Measurements from ENCODE around the gene LIN37.

LIN37 gene

GRCh38 chr19:35775046-35775297 is 26.6 kb downstream of the LIN37 start:
- DNase-seq (ENCODE audit: low spot score), result no peak

- peak; percentile 99 for DNase-seq (ENCODE audit: low spot score)
Measured at GRCh38 chr19:35775298-35776101, 27.1 kb downstream of the LIN37 start, which contains the start of gene ARHGAP33. TSS of gene ARHGAP33 (plus strand) at chr19:35775564. CDS start at chr19:35775659, 95 bp downstream.

DNA sequence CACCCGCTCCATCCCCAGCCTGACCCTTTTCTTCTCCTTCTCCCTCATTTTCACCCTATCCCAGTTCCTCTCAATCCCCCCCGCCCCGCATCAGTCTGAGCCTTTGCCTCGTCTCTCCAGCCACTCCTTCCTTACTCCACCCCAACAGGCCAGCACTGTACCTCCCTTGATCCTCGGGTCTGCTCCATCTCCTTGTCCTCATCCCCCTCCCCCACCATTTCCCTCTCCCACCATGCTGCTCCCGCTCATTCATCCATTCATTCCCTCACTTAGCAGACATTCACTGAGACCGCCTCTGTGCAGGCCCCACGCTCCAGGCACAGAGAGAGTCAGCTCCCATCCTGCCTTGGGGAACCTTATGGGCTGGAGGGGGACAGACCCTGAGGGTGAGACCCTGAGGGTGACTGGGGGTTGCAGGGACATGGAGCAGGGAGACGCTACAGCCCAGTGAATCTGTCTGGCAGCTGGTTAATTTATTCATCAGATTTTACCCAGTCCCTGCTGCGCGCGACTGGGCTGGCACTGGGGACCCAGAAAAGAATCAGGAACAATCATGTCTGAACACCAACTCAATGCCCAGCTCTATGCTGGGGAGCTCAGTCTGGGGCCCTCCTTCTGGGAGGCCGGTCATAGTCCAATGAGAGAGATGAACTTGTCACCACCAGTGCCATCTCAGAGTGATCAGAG is 27.9 kb downstream of the LIN37 start:
- DNase-seq (ENCODE audit: low spot score), result no peak

GRCh38 chr19:35777086-35777841 is 28.9 kb downstream of the LIN37 start:
- DNase-seq (ENCODE audit: low spot score), result no peak

DNA sequence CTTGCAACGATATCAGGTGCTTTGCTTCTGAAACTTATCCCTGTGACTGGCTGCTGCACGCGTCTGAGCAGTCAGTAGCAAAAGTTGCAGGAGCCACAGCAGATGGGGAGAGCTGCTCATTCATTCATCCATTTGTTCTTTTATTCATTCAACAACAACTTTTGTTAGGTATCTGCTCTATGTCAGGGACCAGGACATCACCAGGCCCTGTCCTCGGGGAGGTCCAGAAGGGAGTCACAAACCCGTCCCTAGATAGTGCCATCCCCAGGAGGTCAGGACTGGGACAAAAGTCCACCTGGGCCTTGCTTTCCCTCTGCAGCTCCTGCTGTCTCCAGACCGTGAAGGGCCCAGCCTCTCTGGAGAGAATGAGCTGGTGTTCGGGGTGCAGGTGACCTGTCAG is 29.6 kb downstream of the LIN37 start:
- DNase-seq (ENCODE audit: low spot score), result no peak

DNA sequence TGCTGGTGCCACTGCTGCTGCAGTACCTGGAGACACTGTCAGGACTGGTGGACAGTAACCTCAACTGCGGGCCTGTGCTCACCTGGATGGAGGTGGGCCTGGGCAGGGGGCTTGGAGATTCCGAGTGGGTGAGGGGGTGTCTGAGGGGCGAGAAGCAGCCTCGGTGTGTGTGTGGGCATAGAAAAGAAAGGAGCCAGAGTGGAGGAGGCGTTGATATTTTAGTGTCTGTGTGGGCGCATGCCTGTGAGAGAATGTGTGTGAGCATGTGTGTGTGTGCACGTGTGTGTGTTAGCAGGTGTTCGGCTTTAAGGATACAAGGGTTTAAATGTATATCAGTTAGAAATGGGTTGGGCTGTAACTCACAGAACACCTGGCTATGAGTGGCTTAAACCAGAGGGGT is 30.7 kb downstream of the LIN37 start:
- no peak for DNase-seq (ENCODE audit: low spot score)

DNA sequence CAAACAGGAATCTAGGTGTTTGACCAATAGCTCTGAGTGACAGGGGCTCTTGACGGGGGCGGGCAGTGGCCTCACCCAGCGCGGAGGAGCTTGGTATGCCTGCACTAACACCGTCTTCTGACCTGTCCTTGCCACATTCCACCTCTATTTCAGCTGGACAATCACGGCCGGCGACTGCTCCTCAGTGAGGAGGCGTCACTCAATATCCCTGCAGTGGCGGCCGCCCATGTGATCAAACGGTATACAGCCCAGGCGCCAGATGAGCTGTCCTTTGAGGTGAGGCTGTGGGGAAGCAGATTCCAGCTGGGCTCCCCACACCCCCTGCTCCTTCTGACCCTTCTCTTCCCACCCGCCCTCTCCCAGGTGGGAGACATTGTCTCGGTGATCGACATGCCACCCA is 31.7 kb downstream of the LIN37 start:
- no peak for DNase-seq (ENCODE audit: low spot score)

DNA sequence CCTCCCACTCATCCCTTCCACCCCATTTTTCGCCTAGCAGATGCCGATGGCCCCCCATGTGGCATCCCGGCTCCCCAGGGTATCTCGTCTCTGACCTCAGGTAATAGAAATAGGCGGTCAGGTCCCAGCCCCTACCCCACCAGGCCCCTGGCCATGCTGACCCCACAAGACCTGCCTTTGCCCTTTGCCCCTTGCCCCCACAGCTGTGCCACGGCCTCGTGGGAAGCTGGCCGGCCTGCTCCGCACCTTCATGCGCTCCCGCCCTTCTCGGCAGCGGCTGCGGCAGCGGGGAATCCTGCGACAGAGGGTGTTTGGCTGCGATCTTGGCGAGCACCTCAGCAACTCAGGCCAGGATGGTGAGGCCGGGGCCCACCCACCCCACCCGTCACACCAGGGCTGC is 32.3 kb downstream of the LIN37 start:
- DNase-seq (ENCODE audit: low spot score), result no peak

- no peak for DNase-seq (ENCODE audit: low spot score)
Measured at GRCh38 chr19:35781650-35782049, 33.3 kb downstream of the LIN37 start.

- no peak for DNase-seq (ENCODE audit: low spot score)
Measured at GRCh38 chr19:35782589-35782988, 34.2 kb downstream of the LIN37 start.

DNA sequence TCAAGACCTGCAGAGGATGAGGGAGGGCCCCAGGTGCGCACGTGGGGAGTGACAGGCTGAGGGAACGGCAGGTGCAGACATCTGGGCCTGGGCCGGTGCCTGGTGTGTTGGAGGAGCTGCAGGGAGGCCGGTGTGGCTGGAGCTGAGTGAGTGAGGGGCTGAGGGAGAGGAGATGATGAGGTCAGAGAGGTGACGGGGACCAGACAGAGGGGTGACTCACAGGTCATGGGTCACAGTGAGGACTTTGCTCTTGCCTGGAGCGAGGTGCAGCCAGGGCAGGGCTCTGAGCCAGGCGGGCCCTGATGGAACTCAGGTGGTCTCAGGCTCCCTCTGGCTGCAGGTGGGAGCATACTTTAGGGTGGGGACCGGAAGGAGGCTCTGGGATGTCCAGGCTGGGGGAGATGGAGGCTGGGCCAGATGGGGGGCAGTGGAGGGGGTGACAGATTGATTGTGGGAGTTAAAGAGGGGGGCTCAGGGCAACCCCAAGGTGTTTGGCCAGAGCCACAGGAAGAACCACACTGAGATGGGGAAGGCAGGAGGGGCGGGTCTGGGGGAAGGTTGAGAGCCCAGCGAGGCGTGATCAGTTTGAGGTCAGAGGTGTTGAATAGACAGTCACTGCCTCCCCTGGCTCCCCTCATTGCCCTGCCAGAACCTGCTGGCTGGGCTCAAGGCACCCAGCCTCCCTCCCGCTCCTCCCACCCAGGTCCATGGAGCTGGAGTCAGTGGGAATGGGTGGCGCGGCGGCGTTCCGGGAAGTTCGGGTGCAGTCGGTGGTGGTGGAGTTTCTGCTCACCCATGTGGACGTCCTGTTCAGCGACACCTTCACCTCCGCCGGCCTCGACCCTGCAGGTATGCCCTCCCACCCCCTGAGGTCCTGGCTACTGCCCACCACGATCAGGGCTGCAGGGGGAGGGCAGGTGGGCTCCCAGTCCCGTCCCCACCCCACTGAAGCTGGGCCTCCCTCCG is 35.4 kb downstream of the LIN37 start:
- DNase-seq (ENCODE audit: low spot score), result no peak

DNA sequence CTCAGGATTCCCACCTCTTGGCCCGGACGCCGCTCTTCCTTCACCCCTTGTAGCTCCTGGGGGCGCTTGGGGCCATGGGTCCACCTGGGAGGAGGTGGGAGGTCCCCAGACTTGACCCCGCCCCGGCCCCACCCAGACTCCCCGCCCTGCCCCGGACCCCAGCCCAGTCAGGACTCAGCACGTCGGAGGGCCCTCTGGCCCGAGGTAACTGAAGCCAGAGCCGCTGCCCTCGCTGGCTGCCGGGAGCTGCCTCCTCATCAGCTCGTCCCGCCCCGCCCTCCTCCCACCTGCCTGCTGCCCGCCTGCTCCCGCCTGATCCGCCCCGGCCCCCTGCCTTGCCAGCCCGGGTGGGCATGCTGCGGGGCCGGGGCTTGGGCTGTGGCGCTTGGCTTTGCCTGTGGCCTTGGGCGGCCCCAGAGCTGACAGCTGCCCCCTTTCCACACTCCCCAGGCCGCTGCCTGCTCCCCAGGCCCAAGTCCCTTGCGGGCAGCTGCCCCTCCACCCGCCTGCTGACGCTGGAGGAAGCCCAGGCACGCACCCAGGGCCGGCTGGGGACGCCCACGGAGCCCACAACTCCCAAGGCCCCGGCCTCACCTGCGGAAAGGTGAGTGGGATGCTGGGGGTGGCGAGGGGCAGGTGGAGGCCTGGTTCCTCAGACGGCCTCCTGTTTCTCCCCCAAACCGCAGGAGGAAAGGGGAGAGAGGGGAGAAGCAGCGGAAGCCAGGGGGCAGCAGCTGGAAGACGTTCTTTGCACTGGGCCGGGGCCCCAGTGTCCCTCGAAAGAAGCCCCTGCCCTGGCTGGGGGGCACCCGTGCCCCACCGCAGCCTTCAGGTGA is 36.3 kb downstream of the LIN37 start:
- no peak for DNase-seq (ENCODE audit: low spot score)

DNA sequence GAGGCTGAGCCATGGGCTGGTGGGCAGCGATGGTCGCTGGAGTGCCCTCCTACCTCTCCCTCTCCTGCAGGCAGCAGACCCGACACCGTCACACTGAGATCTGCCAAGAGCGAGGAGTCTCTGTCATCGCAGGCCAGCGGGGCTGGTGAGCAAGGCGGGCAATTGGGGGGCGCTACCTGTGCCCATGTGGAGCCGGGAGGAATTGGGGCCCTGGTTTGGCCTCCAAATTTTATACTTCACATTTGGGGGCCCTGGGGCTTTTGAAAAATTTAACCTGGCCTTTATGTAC is 36.9 kb downstream of the LIN37 start:
- DNase-seq (ENCODE audit: low spot score), result no peak

DNA sequence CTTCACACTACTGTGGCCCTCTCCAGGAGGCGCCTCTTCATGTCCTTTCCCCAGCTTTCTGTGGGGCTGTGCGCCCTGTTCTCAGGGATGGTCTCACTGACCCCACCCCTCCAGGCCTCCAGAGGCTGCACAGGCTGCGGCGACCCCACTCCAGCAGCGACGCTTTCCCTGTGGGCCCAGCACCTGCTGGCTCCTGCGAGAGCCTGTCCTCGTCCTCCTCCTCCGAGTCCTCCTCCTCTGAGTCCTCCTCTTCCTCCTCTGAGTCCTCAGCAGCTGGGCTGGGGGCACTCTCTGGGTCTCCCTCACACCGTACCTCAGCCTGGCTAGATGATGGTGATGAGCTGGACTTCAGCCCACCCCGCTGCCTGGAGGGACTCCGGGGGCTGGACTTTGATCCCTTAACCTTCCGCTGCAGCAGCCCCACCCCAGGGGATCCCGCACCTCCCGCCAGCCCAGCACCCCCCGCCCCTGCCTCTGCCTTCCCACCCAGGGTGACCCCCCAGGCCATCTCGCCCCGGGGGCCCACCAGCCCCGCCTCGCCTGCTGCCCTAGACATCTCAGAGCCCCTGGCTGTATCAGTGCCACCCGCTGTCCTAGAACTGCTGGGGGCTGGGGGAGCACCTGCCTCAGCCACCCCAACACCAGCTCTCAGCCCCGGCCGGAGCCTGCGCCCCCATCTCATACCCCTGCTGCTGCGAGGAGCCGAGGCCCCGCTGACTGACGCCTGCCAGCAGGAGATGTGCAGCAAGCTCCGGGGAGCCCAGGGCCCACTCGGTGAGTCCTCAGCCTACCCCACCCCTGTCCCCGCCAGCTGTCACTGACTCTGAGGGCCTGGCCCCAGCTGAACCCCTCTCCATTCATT is 38.2 kb downstream of the LIN37 start:
- DNase-seq (ENCODE audit: low spot score), result no peak

- DNase-seq (ENCODE audit: low spot score), result no peak
Measured at GRCh38 chr19:35787227-35787799, 38.9 kb downstream of the LIN37 start.

DNA sequence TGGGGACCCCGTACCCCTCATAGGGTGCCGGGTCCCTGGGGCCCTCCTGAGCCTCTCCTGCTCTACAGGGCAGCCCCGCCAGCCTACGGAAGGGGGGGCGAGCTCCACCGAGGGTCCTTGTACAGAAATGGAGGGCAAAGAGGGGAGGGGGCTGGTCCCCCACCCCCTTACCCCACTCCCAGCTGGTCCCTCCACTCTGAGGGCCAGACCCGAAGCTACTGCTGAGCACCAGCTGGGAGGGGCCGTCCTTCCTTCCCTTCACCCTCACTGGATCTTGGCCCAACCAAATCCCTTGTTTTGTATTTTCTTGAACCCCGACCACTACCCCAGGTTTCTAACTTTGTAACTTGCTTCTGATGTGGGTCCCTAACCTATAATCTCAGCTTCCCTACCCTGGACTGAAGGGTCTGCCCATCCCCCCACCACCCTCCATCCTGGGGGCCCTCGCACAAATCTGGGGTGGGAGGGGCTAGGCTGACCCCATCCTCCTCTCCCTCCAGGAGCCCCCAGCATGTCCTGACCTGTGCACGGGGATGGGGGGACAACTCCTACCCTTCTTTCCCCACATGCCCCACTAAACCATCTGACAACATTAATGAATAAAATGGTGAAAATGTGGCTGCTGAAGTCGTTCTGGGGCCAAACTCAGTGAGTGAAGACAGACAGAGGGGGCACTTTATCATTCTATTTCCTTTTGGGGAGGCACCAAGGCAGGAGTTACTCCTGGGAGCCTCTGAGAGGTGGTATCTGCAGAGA is 40.0 kb downstream of the LIN37 start:
- no peak for DNase-seq (ENCODE audit: low spot score)

DNA sequence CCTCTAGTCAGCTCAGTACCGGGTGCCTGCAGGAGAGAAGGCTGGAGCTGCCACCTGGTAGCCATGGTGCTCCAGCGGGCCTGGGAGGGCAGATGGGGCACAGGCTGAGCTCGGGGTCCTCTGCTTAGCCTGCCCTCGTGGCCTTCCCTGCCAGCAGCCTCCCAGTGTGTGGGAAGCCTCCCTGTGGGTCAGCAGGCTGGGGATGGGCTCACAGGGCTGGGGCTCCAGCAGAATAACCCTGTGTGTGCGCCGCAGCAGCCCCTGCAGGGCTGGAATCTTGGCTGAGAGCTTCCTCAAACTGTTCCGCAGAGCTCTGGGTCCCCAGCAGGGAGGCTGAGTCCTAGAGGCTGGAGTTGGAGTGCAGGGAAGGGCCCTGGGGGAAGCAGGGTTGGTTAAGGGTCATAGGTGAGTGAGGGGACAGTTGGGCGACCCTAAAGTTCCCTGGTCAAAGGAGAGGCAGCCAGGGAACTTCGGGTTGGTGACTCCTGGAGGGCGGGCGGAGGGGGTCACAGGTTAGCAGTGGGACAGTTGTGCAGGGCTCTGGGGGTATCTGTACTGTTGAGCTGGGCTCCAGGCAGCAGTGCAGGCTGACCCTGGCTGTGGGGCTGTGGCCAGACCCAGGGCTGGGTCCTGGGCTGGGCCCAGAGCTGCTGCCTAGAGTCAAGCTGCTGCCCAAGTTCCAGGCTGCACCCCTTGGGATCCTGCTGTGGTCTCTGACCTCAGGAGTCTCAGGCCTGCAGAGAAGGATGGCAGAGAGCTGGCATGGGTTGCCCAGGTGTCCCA is 41.0 kb downstream of the LIN37 start:
- no peak for DNase-seq (ENCODE audit: low spot score)
